HG03354 (cell line): ENCODE data around the gene LCP2.
A peak's percentile ranks its signal among the peaks of the same experiment; 100 is the strongest.

Experiments used
- ATAC-seq: cut with Tn5 transposase; IDR thresholded peaks from one replicate; pipeline ENCODE4 v1.9.1; 2021; ENCODE audit warnings: mild to moderate bottlenecking; ENCODE audit not compliant: unreplicated experiment, poor library complexity, severe bottlenecking

LCP2 gene

GRCh38 chr5:170317499-170317898, 19.9 kb upstream of the LCP2 start:
- no peak for ATAC-seq

- no peak for ATAC-seq
These were observed 19.4 kb upstream of the LCP2 start for GRCh38 chr5:170316937-170317336.

GRCh38 chr5:170315154-170315553, 17.6 kb upstream of the LCP2 start:
- no peak for ATAC-seq

GRCh38 chr5:170314541-170315095, 17.0 kb upstream of the LCP2 start:
- ATAC-seq = no peak

- ATAC-seq = no peak
These were observed 16.2 kb upstream of the LCP2 start for GRCh38 chr5:170313816-170314215.

- no peak for ATAC-seq
These were observed 15.8 kb upstream of the LCP2 start for GRCh38 chr5:170313344-170313743.

GRCh38 chr5:170312666-170313065, 15.1 kb upstream of the LCP2 start:
- peak; percentile 44 for ATAC-seq

- no peak for ATAC-seq
These were observed 14.7 kb upstream of the LCP2 start for GRCh38 chr5:170312301-170312595.

- ATAC-seq = no peak
These were observed 14.1 kb upstream of the LCP2 start for GRCh38 chr5:170311511-170312300.

GRCh38 chr5:170310256-170310926, 12.8 kb upstream of the LCP2 start:
- ATAC-seq = no peak

GRCh38 chr5:170308686-170309085, 11.1 kb upstream of the LCP2 start:
- no peak for ATAC-seq

- no peak for ATAC-seq
These were observed 10.2 kb upstream of the LCP2 start for GRCh38 chr5:170307575-170308465.

- peak; percentile 67 for ATAC-seq
These were observed 8.8 kb upstream of the LCP2 start for GRCh38 chr5:170306381-170306831.

GRCh38 chr5:170305646-170306025, 8.1 kb upstream of the LCP2 start:
- ATAC-seq = no peak

GRCh38 chr5:170305016-170305645, 7.6 kb upstream of the LCP2 start:
- ATAC-seq = no peak

GRCh38 chr5:170303549-170303948, 6.0 kb upstream of the LCP2 start:
- no peak for ATAC-seq

GRCh38 chr5:170302653-170303501, 5.3 kb upstream of the LCP2 start:
- peak; percentile 84 for ATAC-seq

GRCh38 chr5:170301981-170302652, 4.5 kb upstream of the LCP2 start:
- no peak for ATAC-seq
